MG63 (cell line): Measurements from ENCODE around the gene IPO9. TPM values are rescaled to one million over a fixed set of nuclear protein-coding genes. Genes with fewer than 3 reads are reported as not detected.

Experiments
- DNase-seq: peaks from one replicate; pipeline ENCODE4 v3.0.0-alpha.2; 2020
- H3K27me3 ChIP-seq: fragments of 250-450 bp; sonication (Bioruptor Pico); 2 replicates; pipeline ENCODE4 v1.5.1; 2020; ENCODE audit warnings: mild to moderate bottlenecking, moderate library complexity
- H3K36me3 ChIP-seq: fragments of 250-450 bp; sonication (Bioruptor Pico); 2 replicates; pipeline ENCODE4 v1.5.1; 2020; ENCODE audit warnings: mild to moderate bottlenecking, moderate library complexity
- H3K4me3 ChIP-seq: fragments of 250-450 bp; sonication (Bioruptor Pico); 2 replicates; pipeline ENCODE4 v1.5.1; 2020; ENCODE audit warnings: mild to moderate bottlenecking, moderate library complexity
- H3K9me3 ChIP-seq: fragments of 250-450 bp; sonication (Bioruptor Pico); 2 replicates; pipeline ENCODE4 v1.5.1; 2020; ENCODE audit warnings: mild to moderate bottlenecking, moderate library complexity
- total RNA-seq: library from RNA; depleted of rRNA; stranded (reverse); fragments of >200 nt; shearing (Covaris generic); gene quantifications from 2 replicates; pipeline ENCODE4 v1.2.3, GENCODE V29; 2014; ENCODE audit warnings: low replicate concordance

The IPO9 gene
- total RNA-seq, 1 experiment from 2014 or later, result 23.8 TPM

- no peak for DNase-seq
- Histone ChIP-seq H3K4me3 (no peak overlapping the region), H3K27me3 (no peaks in the 10 kb centered on the region), H3K9me3 (no peaks in the 10 kb centered on the region), H3K36me3 (no peaks in the 10 kb centered on the region)
Observed at GRCh38 chr1:201904579-201904978, 75.6 kb downstream of the IPO9 start.

GRCh38 chr1:201905234-201905890, 76.4 kb downstream of the IPO9 start:
- Histone ChIP-seq H3K9me3 (no peaks in the 10 kb centered on the region), H3K36me3 (no peaks in the 10 kb centered on the region), H3K27me3 (no peaks in the 10 kb centered on the region), H3K4me3 (no peak overlapping the region)
- DNase-seq, result no peak

- Histone ChIP-seq H3K4me3 (no peak overlapping the region), H3K27me3 (no peaks in the 10 kb centered on the region), H3K36me3 (no peaks in the 10 kb centered on the region), H3K9me3 (no peaks in the 10 kb centered on the region)
- no peak for DNase-seq
Observed at GRCh38 chr1:201906336-201906735, 77.4 kb downstream of the IPO9 start.

GRCh38 chr1:201907621-201908020, 78.7 kb downstream of the IPO9 start:
- no peaks in the 10 kb centered on the region for H3K27me3 ChIP-seq
- H3K4me3 ChIP-seq, result no peak overlapping the region
- DNase-seq, result no peak
- no peaks in the 10 kb centered on the region for H3K9me3 ChIP-seq
- H3K36me3 ChIP-seq, result no peaks in the 10 kb centered on the region

- Histone ChIP-seq H3K4me3 (no peak overlapping the region), H3K27me3 (no peaks in the 10 kb centered on the region), H3K36me3 (no peaks in the 10 kb centered on the region), H3K9me3 (no peaks in the 10 kb centered on the region)
- no peak for DNase-seq
Observed at GRCh38 chr1:201911826-201912571, 83.0 kb downstream of the IPO9 start.

GRCh38 chr1:201912832-201913231, 83.9 kb downstream of the IPO9 start:
- Histone ChIP-seq H3K36me3 (no peaks in the 10 kb centered on the region), H3K27me3 (no peaks in the 10 kb centered on the region), H3K9me3 (no peaks in the 10 kb centered on the region), H3K4me3 (no peak overlapping the region)
- no peak for DNase-seq

- Histone ChIP-seq H3K36me3 (no peaks in the 10 kb centered on the region), H3K27me3 (no peaks in the 10 kb centered on the region), H3K9me3 (no peaks in the 10 kb centered on the region), H3K4me3 (no peak overlapping the region)
- DNase-seq, result no peak
Observed at GRCh38 chr1:201914456-201915235, 85.7 kb downstream of the IPO9 start.

GRCh38 chr1:201916649-201917249, 87.8 kb downstream of the IPO9 start:
- Histone ChIP-seq H3K36me3 (no peaks in the 10 kb centered on the region), H3K27me3 (no peaks in the 10 kb centered on the region), H3K9me3 (no peaks in the 10 kb centered on the region), H3K4me3 (no peak overlapping the region)
- DNase-seq, result peak; percentile 97

- H3K9me3 ChIP-seq, result no peaks in the 10 kb centered on the region
- H3K36me3 ChIP-seq, result no peaks in the 10 kb centered on the region
- H3K27me3 ChIP-seq, result no peaks in the 10 kb centered on the region
- H3K4me3 ChIP-seq, result no peak overlapping the region
- DNase-seq, result peak; percentile 79
Observed at GRCh38 chr1:201917362-201918033, 88.5 kb downstream of the IPO9 start.

- DNase-seq, result no peak
- H3K36me3 ChIP-seq, result no peaks in the 10 kb centered on the region
- no peak overlapping the region for H3K4me3 ChIP-seq
- no peaks in the 10 kb centered on the region for H3K27me3 ChIP-seq
- H3K9me3 ChIP-seq, result no peaks in the 10 kb centered on the region
Observed at GRCh38 chr1:201918343-201918742, 89.4 kb downstream of the IPO9 start.

- H3K9me3 ChIP-seq, result no peaks in the 10 kb centered on the region
- H3K27me3 ChIP-seq, result no peaks in the 10 kb centered on the region
- no peak for DNase-seq
- no peak overlapping the region for H3K4me3 ChIP-seq
- no peaks in the 10 kb centered on the region for H3K36me3 ChIP-seq
Observed at GRCh38 chr1:201921952-201922558, 93.1 kb downstream of the IPO9 start.

- no peaks in the 10 kb centered on the region for H3K27me3 ChIP-seq
- no peak overlapping the region for H3K4me3 ChIP-seq
- DNase-seq, result no peak
- no peaks in the 10 kb centered on the region for H3K36me3 ChIP-seq
- H3K9me3 ChIP-seq, result no peaks in the 10 kb centered on the region
Observed at GRCh38 chr1:201925301-201925567, 96.3 kb downstream of the IPO9 start.

GRCh38 chr1:201925981-201926645, 97.2 kb downstream of the IPO9 start:
- DNase-seq, result no peak
- Histone ChIP-seq H3K36me3 (no peaks in the 10 kb centered on the region), H3K9me3 (no peaks in the 10 kb centered on the region), H3K4me3 (no peak overlapping the region), H3K27me3 (no peaks in the 10 kb centered on the region)

- no peaks in the 10 kb centered on the region for H3K9me3 ChIP-seq
- no peaks in the 10 kb centered on the region for H3K27me3 ChIP-seq
- H3K4me3 ChIP-seq, result no peak overlapping the region
- no peak for DNase-seq
- H3K36me3 ChIP-seq, result no peaks in the 10 kb centered on the region
Observed at GRCh38 chr1:201928266-201928665, 99.3 kb downstream of the IPO9 start.

- no peaks in the 10 kb centered on the region for H3K9me3 ChIP-seq
- H3K27me3 ChIP-seq, result no peaks in the 10 kb centered on the region
- DNase-seq, result no peak
- no peaks in the 10 kb centered on the region for H3K36me3 ChIP-seq
- no peak overlapping the region for H3K4me3 ChIP-seq
Observed at GRCh38 chr1:201930137-201930536, 101.2 kb downstream of the IPO9 start.

- no peaks in the 10 kb centered on the region for H3K36me3 ChIP-seq
- no peaks in the 10 kb centered on the region for H3K9me3 ChIP-seq
- DNase-seq, result no peak
- no peaks in the 10 kb centered on the region for H3K27me3 ChIP-seq
- no peak overlapping the region for H3K4me3 ChIP-seq
Observed at GRCh38 chr1:201930803-201931202, 101.8 kb downstream of the IPO9 start.
